Measurements from ENCODE around the gene PBX1. TPM values are rescaled to one million over a fixed set of nuclear protein-coding genes. Genes with fewer than 3 reads are reported as not detected.

Gene PBX1
- total RNA-seq, 3 donors from 2014 or later: 64.5 to 126 (median 95.4) TPM

- Histone ChIP-seq H3K4me1 (peaks cover 0 to 10% of the 10 kb centered on the region in 2 donors), H3K27ac (peak overlapping the region; percentile 45 to 70), H3K27me3 (no peaks in the 10 kb centered on the region), H3K9me3 (no peaks in the 10 kb centered on the region), H3K4me3 (no peak overlapping the region), H3K36me3 (no peaks in the 10 kb centered on the region)
- intact Hi-C loops (cut with DNase I; ENCODE audit: low total_unique reads): loop anchor here (5.0 kb wide), 1 partner anchor 1089 kb away; no protein-coding TSS in a partner anchor
- TF ChIP-seq POLR2A (IDR thresholded peaks at IDR 0.05) (no peak), CTCF (IDR thresholded peaks at IDR 0.05) (no peak), POLR2AphosphoS5 (IDR thresholded peaks at IDR 0.05) (no peak)
- DNase-seq (ENCODE audit: low spot score in 2 of 2): no peak
Measured at GRCh38 chr1:164707868-164708331, 148.9 kb downstream of the PBX1 start.

GRCh38 chr1:164708596-164708995, 149.6 kb downstream of the PBX1 start:
- H3K9me3 ChIP-seq: no peaks in the 10 kb centered on the region
- TF ChIP-seq CTCF (IDR thresholded peaks at IDR 0.05) (no peak), POLR2A (IDR thresholded peaks at IDR 0.05) (no peak), POLR2AphosphoS5 (IDR thresholded peaks at IDR 0.05) (no peak)
- DNase-seq (ENCODE audit: low spot score in 2 of 2): no peak
- no peaks in the 10 kb centered on the region for H3K27me3 ChIP-seq
- no peak overlapping the region for H3K27ac ChIP-seq
- no peaks in the 10 kb centered on the region for H3K36me3 ChIP-seq
- peaks cover 0 to 10% of the 10 kb centered on the region in 2 donors for H3K4me1 ChIP-seq
- H3K4me3 ChIP-seq: no peak overlapping the region
- intact Hi-C loops (cut with DNase I; ENCODE audit: low total_unique reads): loop anchor here (5.0 kb wide), 1 partner anchor 1089 kb away; no protein-coding TSS in a partner anchor

GRCh38 chr1:164709126-164709525, 150.1 kb downstream of the PBX1 start:
- intact Hi-C loops (cut with DNase I; ENCODE audit: low total_unique reads): loop anchor here (5.0 kb wide), 1 partner anchor 1088 kb away; no protein-coding TSS in a partner anchor
- no peak for TF ChIP-seq POLR2A (IDR thresholded peaks at IDR 0.05)
- TF ChIP-seq CTCF (IDR thresholded peaks at IDR 0.05): no peak
- no peak for TF ChIP-seq POLR2AphosphoS5 (IDR thresholded peaks at IDR 0.05)
- Histone ChIP-seq H3K4me3 (no peak overlapping the region), H3K36me3 (no peaks in the 10 kb centered on the region), H3K9me3 (no peaks in the 10 kb centered on the region), H3K27ac (peak overlapping the region in 1 of 2 donors; percentile 33), H3K27me3 (no peaks in the 10 kb centered on the region), H3K4me1 (peaks cover 0 to 10% of the 10 kb centered on the region in 2 donors)
- DNase-seq (ENCODE audit: low spot score in 2 of 2): no peak

GRCh38 chr1:164709541-164710278, 150.7 kb downstream of the PBX1 start:
- TF ChIP-seq CTCF (IDR thresholded peaks at IDR 0.05) (no peak), POLR2AphosphoS5 (IDR thresholded peaks at IDR 0.05) (no peak), POLR2A (IDR thresholded peaks at IDR 0.05) (no peak)
- Histone ChIP-seq H3K36me3 (no peaks in the 10 kb centered on the region), H3K9me3 (no peaks in the 10 kb centered on the region), H3K4me3 (no peak overlapping the region), H3K4me1 (peaks cover 0 to 10% of the 10 kb centered on the region in 2 donors), H3K27ac (peak overlapping the region in 1 of 2 donors; percentile 33), H3K27me3 (no peaks in the 10 kb centered on the region)
- no peak for DNase-seq (ENCODE audit: low spot score in 2 of 2)
- intact Hi-C loops (cut with DNase I; ENCODE audit: low total_unique reads): loop anchor here (5.0 kb wide), 1 partner anchor 1088 kb away; no protein-coding TSS in a partner anchor

Data from breast epithelium (tissue), 4 donors.